ENCODE measurements around the gene MRPS9.
A peak's percentile ranks its signal among the peaks of the same experiment; 100 is the strongest.

MRPS9 gene

DNA sequence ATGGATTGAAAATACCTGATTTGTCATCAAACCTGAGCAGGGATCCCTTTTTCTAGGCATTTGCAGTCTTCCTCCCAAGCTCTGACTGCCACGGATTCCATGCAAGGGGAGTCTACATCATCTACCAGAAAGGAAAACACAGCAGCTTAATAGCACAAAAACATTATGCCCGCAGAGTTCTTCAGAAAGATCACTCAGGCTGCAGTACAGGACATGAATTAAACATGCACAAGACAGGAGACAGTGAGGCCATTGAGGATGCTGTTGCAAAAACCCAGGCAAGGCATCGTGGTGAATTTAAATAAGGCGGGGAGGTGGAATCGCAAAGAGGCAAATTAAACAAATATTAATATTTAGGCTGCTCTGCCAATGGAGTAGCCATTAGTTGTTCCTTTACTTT is 88.5 kb downstream of the MRPS9 start:
- no peak for DNase-seq

DNA sequence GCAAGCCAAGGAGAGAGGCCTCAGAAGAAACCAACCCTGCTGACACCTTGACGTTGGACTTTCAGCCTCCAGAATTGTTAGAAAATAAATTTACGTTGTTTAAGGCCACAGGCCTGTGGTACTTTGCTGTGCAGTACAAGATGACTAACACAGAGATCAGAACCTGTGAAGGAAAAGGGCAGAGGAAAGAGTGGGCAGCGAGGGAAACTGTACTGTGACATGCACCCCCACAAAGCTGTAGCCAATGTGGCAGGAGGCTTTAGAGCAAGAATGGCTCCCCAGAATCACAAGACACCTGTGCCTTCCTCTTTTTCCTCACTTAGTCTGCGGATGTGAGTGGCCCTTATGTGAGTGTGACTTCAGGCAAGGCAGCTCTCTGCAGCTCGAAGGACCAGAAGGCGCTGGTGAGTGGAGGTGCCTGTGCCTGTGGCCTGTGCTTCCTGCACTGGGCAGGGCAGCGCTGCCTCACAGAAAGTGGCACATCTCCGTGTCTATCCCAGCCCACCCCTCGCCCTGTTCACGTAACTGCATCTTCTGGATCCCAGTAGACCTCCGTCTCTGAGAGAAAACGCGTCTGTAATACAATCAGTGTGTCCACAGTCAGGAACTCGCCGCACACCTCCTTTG is 89.5 kb downstream of the MRPS9 start:
- no peak for DNase-seq

DNA sequence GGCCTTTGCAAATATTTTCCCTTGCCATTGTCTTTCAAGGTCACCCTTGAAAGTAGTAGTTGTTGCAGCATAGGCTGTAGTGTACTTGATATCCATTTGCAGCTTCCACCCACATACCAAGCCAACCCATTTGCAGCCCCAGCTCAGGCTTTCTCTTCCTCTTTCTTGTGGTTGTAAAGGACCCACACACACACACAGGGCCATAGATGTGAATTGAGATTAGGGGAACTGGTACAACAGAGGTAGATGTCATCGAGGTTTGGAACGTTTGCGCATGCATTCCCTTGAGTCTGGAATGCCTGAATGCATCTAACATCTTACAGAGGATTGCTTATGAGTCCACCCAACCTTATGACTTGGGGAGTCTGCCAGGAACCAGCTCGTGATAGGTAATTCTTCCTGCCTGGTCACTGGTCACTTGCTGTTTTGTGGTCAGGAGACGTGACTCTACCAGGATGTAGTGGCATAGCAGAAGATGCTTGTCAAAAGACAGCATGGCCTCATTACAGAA is 91.9 kb downstream of the MRPS9 start:
- no peak for DNase-seq

DNA sequence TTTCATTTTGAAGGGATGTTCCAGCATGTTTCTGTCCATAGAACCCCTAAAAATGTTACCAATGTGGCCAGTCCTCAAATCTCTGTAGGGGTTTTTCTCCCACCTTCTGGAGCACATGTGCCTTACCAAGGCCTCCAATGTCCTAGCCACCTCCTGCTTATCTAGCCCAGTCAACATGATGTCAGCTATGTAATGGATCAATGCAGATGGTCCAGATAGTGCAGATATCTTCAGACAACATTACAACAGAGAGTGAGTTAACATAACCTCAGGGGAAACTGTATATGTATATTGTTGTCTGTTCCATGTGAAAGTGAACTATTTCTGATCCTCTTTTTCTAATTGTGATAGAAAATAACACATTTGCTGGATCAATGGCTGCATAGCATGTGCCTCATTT is 92.7 kb downstream of the MRPS9 start:
- no peak for DNase-seq

DNA sequence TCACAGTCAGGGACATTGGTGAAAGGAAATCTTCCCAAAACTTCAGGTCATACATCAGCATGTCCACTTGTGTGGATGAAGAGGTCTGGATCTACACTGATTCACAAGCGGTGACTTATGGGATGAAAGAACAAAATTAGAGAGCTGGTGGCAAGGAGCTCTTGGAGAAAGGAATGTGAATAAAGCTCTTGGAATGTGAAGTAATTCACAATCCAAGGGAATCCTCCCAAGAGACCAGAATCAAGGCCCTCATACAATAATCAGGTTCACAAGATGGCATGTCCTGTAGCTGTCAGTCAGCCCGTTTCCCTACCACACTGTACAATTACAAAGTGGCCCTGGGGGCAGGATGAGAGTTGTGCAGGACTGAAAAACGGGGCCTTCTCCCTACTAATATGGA is 96.2 kb downstream of the MRPS9 start:
- no peak for DNase-seq

DNA sequence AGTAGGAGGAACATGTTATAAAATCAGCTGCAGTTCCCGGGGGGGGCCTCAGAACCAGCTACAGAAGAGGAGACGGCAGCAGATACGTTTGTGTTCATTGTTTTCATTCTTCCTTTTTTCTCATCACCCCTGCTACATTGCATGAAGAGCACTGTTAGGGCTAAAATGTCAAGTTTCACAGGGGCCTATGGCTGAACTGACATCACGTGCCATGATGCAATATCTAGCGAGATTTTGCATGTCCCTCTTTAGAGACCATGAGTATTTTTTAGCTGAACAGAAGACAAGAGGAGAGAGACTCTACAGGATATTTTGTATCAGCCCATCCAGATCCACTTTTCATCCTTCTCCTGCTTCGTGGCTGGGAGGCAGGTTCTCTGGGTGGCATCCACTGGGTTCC is 97.6 kb downstream of the MRPS9 start:
- no peak for DNase-seq

DNA sequence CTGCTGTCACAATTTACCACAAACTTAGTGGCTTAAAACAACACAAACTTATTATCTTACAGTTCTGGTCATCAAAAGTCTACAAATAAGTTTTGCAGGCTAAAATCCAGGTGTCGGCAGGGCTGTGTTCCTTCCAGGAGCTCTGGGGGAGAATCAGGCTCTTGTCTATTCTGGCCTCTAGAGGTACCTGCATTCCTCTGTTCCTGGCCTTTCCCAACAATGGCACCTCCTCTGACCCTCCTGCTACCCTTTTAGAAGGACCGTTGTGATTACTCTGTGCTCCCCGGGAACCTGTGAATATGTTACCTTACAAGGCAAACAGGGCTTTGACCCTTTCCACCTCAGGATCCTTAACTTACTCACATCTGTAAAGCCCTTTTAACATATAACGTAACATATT is 98.5 kb downstream of the MRPS9 start:
- no peak for DNase-seq

DNA sequence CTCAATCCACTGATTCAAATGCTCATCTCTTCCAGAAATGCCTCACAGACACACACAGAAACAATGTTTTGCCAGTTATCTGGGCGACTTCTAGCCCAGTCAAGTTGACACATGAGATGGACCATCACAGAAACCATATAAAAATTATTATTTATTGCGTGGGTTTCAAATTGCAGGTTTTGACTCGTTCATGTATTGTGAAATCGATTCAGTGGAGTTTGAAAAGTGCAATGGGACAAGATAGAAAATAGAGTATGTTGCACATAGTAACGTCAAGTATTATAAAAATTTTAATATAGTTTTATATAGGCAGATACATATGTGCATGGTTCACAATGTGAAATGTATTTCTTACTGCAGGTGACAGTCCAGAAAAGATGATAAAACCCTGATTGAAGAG is 100.8 kb downstream of the MRPS9 start:
- DNase-seq: no peak

DNA sequence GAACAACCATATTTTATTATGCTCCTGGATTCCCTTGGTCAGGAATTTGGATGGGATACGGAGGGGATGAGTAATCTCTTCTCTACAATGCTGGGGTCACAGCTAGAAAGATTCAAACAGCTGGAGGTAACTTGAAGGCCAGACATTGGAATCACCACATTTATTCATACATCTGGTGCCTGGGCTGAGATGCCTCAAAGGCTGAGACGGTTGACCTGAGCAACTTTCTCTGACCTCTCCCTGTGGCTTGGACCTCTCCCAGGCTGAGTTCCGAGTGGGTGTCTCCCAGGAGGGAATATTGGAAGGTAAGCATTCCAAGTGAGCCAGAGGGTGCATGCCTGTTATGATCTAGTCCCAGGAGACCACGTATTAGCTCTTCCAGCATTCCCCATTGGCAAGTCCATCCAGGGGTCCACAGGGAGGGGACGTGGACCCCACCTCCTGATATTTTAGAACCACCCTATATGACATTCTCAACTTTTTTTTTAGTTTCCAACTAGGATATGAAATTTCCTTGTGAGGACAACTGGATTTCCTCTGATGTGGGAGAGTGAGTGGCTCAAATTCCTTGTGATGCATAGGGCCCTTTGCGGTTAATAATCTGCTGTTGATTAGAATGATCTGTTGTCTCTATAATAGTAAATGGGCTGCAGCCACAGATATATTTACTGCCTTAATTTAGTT is 101.8 kb downstream of the MRPS9 start:
- DNase-seq: no peak

DNA sequence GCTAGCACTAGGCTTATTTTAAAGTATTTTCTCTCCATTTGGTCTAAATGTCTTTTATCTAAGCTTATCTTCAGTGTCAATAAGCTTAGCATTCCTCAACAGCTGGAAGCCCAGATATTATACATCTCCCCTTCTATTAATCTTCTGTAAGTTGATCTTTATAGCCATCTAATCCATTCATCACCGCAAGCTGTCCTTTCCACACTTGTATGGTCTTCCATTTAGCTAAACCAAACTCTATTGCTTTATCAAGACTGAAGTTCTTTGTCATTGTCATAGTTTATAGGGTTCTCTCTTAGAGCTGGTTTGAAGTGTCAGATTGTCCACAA is 102.3 kb downstream of the MRPS9 start:
- DNase-seq: no peak

DNA sequence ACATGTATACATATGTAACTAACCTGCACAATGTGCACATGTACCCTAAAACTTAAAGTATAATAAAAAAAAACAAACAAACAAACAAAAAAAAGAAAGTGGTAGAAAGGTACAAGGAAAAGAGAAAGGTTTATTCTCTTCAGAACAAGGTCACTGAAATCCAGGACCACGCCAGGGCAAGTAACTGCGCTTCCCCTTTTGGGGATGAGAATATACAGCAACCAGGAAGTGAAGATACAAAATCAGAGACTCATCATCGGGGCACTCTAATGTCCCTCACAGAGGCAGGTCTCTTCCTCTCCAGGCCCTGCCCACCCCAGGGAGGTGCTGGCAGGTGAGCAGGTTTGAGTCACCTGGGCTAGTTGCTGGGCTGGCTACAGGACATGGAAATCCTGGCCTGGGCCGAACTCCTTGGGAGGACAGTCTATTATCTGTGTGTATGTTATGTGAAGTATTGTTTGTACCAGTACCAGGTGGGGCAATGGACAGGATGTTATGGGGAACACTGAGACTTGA is 103.3 kb downstream of the MRPS9 start:
- DNase-seq: no peak

DNA sequence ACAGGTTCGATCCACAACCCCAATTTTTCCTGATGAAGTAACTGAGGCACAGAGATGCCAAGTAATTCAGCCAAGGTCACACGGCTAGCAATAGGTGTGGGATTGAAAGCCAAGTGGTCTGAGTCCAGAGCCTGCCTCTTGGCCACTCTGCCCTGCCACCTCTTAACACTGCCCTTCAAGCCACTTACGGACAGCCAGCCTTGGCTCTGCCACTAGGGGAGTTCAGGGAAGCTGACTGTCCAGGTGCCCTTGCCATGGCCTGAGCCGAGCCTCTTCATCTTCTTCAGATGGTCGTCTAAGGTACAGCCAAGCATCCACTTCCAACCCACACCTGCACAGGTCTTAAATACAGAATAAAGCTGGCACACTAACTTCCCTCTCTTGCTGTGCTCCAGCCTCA is 104.4 kb downstream of the MRPS9 start:
- no peak for DNase-seq

DNA sequence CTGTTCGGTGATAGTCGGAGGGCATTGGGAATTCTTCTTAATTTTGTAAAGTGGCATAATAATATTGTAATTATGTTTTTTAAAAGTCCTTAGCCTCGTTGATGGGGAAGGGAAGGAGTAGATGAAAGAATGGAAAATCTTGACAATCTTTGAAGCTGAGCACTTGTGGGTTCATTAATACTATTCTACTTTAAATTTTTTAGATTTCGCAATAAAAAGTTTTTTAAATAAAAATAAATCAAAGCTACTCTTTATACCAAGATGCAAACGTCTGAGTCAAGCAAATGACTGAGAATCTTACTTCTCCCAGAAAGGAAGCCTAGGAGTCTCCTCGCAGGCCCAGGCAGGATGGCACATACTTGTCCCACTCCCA is 105.2 kb downstream of the MRPS9 start:
- no peak for DNase-seq

DNA sequence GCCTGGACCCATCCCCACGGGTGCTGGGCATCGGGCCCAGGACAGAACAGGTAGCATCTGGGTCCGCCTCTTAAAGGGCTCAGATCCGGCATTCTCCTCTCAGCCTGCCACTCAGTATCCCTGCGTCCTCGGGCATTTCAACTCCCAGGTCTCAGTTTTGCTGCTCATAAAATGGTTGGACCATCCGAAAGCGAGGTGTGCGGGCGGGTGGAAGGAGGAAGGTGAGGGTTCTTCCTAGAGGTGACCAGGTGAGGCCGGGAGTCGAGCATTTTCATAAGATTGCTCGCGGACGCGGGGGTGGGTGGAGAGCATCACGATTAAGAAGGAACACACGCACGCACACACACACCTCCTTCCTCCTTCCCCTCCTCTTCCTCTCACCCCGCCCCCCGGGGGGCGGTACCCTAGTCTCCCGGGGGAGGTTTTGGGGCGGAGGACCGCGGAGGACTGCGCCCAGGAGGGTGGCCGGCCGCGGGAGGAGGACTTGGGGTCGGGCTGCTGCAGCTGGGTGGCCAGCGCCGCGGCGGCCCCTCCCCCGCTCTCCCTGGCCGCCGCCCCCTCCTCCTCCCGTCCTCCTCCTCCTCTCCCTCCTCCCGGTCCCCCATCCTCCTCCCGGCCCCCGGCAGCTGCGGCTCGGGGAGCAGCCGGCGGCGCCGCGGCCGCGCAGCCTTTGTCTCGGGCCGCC is 105.7 kb downstream of the MRPS9 start:
- DNase-seq: peak; percentile 19

DNA sequence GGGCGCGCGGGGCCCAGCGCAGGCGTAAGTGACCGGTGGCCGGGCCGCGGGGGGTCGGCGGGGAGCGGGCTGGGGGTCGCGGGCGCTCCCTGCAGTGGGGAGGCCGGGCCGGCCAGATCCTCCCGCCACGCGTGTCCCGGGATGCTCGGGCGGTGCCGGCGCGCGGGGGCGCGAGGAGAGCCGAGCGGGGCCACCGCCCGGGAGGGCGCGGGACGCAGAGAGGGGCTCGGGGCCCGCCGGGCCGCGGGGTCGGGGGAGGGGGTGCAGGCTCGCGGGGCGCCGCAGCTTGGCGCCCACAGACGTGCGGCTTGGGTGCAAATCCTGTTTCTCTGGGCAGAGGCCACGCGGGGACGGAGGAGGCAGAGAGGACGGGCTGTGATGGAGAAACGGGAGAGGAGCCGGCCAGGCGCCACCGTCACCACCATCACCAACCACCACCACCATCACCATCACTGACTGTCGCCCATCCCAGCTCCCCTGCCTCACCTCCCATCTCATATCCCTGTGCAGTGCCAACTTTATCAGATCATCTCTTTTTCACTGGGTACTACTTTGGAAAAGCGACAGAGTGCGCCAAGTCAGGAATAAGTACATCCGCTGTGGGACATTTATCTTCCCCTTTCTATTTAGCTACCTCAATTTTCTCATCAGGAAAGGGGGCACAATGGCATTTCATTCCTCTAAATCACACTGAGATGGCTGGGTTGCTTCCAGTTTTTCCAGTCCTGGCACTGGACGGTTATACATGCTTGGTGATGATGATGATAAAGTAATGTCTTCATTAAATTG is 106.5 kb downstream of the MRPS9 start:
- no peak for DNase-seq

DNA sequence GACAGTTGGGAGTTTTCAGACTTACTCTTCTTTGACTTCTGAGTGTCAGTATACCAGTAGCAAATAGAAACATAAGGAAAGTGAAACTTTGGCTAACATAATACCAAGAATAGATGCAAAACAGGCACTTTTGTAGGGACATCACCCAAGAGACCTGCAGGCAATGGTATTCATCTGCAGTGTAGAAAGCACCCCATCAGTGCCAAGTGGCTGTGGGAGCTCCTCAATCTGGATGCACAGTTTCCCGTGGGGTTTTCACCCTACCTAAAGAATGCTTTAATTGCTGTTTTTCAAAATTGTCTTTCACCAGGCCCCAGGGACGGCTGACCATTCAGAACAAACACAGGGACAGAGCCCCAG is 107.1 kb downstream of the MRPS9 start:
- DNase-seq: no peak

DNA sequence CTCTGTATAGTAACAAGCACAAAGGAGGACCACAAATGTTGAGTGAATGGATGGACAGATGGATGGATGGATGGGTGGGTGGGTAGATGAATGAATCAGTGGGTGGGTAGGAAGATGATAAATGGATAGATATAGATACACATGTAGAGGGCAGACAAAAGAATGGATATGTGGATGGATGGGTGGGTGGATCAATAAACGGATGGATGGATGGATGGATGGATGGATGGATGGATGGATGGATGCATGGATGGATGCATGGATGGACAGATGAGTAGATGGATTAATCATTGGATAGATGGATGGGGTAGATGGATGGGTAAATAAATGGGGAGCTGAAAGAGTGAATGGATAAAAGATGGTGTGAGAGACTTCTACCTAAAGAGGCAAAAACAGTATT is 111.4 kb downstream of the MRPS9 start:
- no peak for DNase-seq
